Fibroblast of skin of abdomen (primary cell): Measurements from ENCODE around the gene CERS6.
A peak's percentile ranks its signal among the peaks of the same experiment; 100 is the strongest.

ENCODE experiments used
- DNase-seq: peaks from one replicate; pipeline ENCODE4 v3.0.0-alpha.2; 2013

Gene CERS6

GRCh38 chr2:168805615-168806014, 349.5 kb downstream of the CERS6 start:
- no peak for DNase-seq

GRCh38 chr2:168809537-168809936, 353.5 kb downstream of the CERS6 start:
- DNase-seq, result no peak

GRCh38 chr2:168810235-168810634, 354.2 kb downstream of the CERS6 start:
- no peak for DNase-seq

- no peak for DNase-seq
Observed at GRCh38 chr2:168811696-168812095, 355.6 kb downstream of the CERS6 start.

DNA sequence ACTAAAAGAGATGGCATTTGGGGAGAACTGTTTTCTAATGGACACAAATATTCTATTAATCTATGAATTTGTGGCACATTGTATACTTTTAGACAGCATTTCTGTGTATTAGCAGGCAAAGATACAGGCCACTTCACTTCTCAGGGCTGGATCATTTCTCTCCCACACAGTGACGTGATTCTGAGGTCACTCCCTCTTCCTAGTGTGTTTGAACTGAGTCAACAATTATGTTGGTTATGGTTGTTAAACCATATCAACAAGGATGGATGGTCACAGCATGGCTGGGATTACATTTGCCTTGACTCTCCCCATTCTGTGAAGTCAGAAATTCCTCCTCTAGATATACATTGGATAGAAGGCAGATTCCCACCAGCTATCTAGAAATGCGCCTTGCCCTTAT, 358.0 kb downstream of the CERS6 start:
- DNase-seq, result no peak

GRCh38 chr2:168814939-168815907, 359.2 kb downstream of the CERS6 start:
- no peak for DNase-seq

GRCh38 chr2:168816369-168816768, 360.3 kb downstream of the CERS6 start:
- DNase-seq, result peak; percentile 91

DNA sequence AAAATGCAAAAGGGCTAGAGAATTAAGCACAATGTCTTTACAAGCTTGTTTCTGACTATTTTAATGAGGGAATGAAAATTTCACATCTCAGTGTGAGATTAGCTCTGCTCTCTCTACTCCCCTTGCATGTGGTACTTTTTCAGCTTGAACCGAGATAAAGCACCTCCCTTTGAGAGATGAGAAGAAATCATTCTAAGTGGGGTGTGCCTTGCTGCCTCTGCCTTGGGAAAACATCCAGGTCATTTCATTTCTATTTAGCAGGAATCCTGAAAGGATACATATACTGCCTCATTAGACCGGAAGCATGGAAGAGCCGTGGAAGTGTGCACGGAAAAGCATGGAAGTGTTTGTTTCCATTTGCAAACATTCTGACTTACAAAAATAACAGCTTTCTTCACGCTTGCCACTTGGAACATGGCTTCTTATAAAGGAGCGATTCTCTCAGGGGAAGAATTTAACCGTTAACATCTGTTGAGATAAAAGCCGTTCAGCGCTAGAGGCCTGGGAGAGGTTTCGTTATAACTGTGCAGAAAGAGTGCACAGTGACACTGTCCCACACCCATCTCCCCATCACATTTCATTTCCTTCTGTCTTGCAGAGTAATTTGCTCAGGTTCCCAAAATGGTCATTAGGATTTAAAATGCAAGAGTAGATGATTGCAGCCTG, 363.1 kb downstream of the CERS6 start:
- no peak for DNase-seq

GRCh38 chr2:168819829-168820489, 363.9 kb downstream of the CERS6 start:
- DNase-seq, result no peak

DNA sequence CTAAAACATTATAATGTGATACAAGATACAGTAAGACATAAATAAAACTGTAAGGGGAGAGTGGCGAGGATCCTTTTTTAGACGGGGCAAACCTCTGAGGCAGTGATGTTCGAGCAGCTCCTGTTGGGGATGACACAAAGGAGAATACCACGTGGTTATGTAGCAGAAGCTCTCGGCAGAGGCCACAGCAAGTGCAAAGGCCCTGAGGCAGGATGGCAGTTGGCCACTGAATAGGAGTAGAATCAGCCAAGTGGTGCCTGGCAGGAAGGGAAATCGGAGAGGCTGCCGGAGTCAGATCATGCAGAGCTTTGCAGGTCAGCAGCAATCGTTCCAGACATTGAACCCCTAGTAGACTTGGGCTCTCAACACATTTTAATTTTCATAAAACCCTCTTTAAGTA, 365.5 kb downstream of the CERS6 start:
- DNase-seq, result no peak

GRCh38 chr2:168821992-168822391, 365.9 kb downstream of the CERS6 start:
- no peak for DNase-seq
